ENCODE measurements around the gene ADAMTS7.
A peak's percentile ranks its signal among the peaks of the same experiment; 100 is the strongest.
"Not testable (repeated sequence)": the region's sequence is repeated elsewhere in the genome, so short reads cannot be mapped to it uniquely, and the experiment has no call there.

Gene ADAMTS7

GRCh38 chr15:78762985-78763795 is 48.1 kb downstream of the ADAMTS7 start:
- DNase-seq, result no peak

- DNase-seq, result not testable (repeated sequence)
These were observed 48.8 kb downstream of the ADAMTS7 start for GRCh38 chr15:78762386-78762961.

- no peak for DNase-seq
These were observed 49.3 kb downstream of the ADAMTS7 start for GRCh38 chr15:78761891-78762385.

- not testable (repeated sequence) for DNase-seq
These were observed 49.8 kb downstream of the ADAMTS7 start for GRCh38 chr15:78761475-78761874.

GRCh38 chr15:78761020-78761419 is 50.2 kb downstream of the ADAMTS7 start:
- DNase-seq, result no peak

- DNase-seq, result not testable (repeated sequence)
These were observed 51.0 kb downstream of the ADAMTS7 start for GRCh38 chr15:78760091-78760882.

GRCh38 chr15:78759361-78759998 is 51.8 kb downstream of the ADAMTS7 start:
- DNase-seq, result not testable (repeated sequence)

GRCh38 chr15:78758486-78759200 is 52.6 kb downstream of the ADAMTS7 start:
- not testable (repeated sequence) for DNase-seq

GRCh38 chr15:78758084-78758483 is 53.2 kb downstream of the ADAMTS7 start:
- not testable (repeated sequence) for DNase-seq

- DNase-seq, result no peak
These were observed 53.7 kb downstream of the ADAMTS7 start for GRCh38 chr15:78757636-78757905.

GRCh38 chr15:78756781-78757635 is 54.3 kb downstream of the ADAMTS7 start:
- not testable (repeated sequence) for DNase-seq

GRCh38 chr15:78755900-78756591 is 55.2 kb downstream of the ADAMTS7 start:
- DNase-seq, result peak; percentile 82

- not testable (repeated sequence) for DNase-seq
These were observed 56.5 kb downstream of the ADAMTS7 start for GRCh38 chr15:78754637-78755280.

GRCh38 chr15:78753751-78754535 is 57.3 kb downstream of the ADAMTS7 start:
- not testable (repeated sequence) for DNase-seq

GRCh38 chr15:78753359-78753659 is 58.0 kb downstream of the ADAMTS7 start:
- DNase-seq, result not testable (repeated sequence)

- DNase-seq, result no peak
These were observed 58.5 kb downstream of the ADAMTS7 start for GRCh38 chr15:78752492-78753358.

- DNase-seq, result no peak
These were observed 59.7 kb downstream of the ADAMTS7 start for GRCh38 chr15:78751602-78751979.

- DNase-seq, result peak; percentile 77
These were observed 60.2 kb downstream of the ADAMTS7 start for GRCh38 chr15:78750974-78751601.
